ENCODE results near the gene MYOM1. TPM values are rescaled to one million over a fixed set of nuclear protein-coding genes. Genes with fewer than 3 reads are reported as not detected.

The MYOM1 gene
- total RNA-seq, 2 donors from 2014 or later = 2.8 to 7.9 TPM

- DNase-seq = no peak
- H3K4me1 ChIP-seq = no peaks in the 10 kb centered on the region
- H3K27me3 ChIP-seq = no peaks in the 10 kb centered on the region
- H3K36me3 ChIP-seq = no peaks in the 10 kb centered on the region
- H3K9ac ChIP-seq (ENCODE audit: low read depth in 2 of 2, low read length in 2 of 2) = peak overlapping the region in 1 of 2 donors; percentile 14
- H3K9me3 ChIP-seq = no peaks in the 10 kb centered on the region
- no peak overlapping the region for H3K27ac ChIP-seq
- TF ChIP-seq, protein P1, sequence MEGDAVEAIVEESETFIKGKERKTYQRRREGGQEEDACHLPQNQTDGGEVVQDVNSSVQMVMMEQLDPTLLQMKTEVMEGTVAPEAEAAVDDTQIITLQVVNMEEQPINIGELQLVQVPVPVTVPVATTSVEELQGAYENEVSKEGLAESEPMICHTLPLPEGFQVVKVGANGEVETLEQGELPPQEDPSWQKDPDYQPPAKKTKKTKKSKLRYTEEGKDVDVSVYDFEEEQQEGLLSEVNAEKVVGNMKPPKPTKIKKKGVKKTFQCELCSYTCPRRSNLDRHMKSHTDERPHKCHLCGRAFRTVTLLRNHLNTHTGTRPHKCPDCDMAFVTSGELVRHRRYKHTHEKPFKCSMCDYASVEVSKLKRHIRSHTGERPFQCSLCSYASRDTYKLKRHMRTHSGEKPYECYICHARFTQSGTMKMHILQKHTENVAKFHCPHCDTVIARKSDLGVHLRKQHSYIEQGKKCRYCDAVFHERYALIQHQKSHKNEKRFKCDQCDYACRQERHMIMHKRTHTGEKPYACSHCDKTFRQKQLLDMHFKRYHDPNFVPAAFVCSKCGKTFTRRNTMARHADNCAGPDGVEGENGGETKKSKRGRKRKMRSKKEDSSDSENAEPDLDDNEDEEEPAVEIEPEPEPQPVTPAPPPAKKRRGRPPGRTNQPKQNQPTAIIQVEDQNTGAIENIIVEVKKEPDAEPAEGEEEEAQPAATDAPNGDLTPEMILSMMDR (IDR thresholded peaks at IDR 0.05) = no peak
- intact Hi-C loops (cut with DNase I) = no loop called here
- H3K4me3 ChIP-seq = no peak overlapping the region
Measured at GRCh38 chr18:3041843-3042242, 177.9 kb downstream of the MYOM1 start.

GRCh38 chr18:3040881-3041280 lies 178.9 kb downstream of the MYOM1 start:
- H3K4me3 ChIP-seq = no peak overlapping the region
- DNase-seq = no peak
- H3K36me3 ChIP-seq = no peaks in the 10 kb centered on the region
- intact Hi-C loops (cut with DNase I) = no loop called here
- H3K9ac ChIP-seq (ENCODE audit: low read depth in 2 of 2, low read length in 2 of 2) = no peak overlapping the region
- no peak overlapping the region for H3K27ac ChIP-seq
- no peaks in the 10 kb centered on the region for H3K4me1 ChIP-seq
- TF ChIP-seq, protein P1 (IDR thresholded peaks at IDR 0.05) = no peak
- no peaks in the 10 kb centered on the region for H3K9me3 ChIP-seq
- no peaks in the 10 kb centered on the region for H3K27me3 ChIP-seq

- no peak overlapping the region for H3K27ac ChIP-seq
- no peaks in the 10 kb centered on the region for H3K27me3 ChIP-seq
- H3K4me1 ChIP-seq = no peaks in the 10 kb centered on the region
- H3K9ac ChIP-seq (ENCODE audit: low read depth in 2 of 2, low read length in 2 of 2) = no peak overlapping the region
- intact Hi-C loops (cut with DNase I) = no loop called here
- H3K36me3 ChIP-seq = no peaks in the 10 kb centered on the region
- H3K9me3 ChIP-seq = no peaks in the 10 kb centered on the region
- no peak for DNase-seq
- no peak overlapping the region for H3K4me3 ChIP-seq
- TF ChIP-seq, protein P1 (IDR thresholded peaks at IDR 0.05) = no peak
Measured at GRCh38 chr18:3040173-3040572, 179.6 kb downstream of the MYOM1 start.

DNA sequence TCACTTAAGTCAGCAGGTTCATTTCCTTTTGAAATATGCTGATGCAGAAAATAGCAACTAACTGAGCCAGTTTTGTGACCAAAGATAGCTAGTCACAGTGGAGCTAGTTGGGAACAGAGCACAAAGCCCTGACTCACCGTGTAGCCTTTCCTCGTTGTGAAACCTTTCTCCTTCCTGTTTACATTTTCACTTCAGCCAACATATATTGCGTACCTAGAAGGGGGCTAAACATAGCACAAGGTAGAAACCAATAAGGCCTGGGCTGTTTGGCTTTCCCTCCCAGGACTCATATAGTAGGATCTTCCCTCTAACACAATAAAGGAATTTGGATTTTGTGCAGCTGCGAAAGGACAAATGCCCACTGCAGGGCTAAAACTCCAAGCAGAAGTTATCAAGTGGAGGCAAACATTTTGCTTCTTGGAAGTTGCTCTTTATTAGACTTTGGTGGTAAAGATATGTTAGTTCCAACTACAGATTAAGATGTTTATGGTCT lies 182.3 kb downstream of the MYOM1 start:
- H3K9ac ChIP-seq (ENCODE audit: low read depth in 2 of 2, low read length in 2 of 2) = no peak overlapping the region
- TF ChIP-seq, protein P1 (IDR thresholded peaks at IDR 0.05) = no peak
- H3K27me3 ChIP-seq = no peaks in the 10 kb centered on the region
- H3K36me3 ChIP-seq = no peaks in the 10 kb centered on the region
- no peaks in the 10 kb centered on the region for H3K9me3 ChIP-seq
- no peak overlapping the region for H3K4me3 ChIP-seq
- peak overlapping the region; percentile 48 for H3K27ac ChIP-seq
- H3K4me1 ChIP-seq = no peaks in the 10 kb centered on the region
- intact Hi-C loops (cut with DNase I) = no loop called here
- DNase-seq = peak; percentile 43

DNA sequence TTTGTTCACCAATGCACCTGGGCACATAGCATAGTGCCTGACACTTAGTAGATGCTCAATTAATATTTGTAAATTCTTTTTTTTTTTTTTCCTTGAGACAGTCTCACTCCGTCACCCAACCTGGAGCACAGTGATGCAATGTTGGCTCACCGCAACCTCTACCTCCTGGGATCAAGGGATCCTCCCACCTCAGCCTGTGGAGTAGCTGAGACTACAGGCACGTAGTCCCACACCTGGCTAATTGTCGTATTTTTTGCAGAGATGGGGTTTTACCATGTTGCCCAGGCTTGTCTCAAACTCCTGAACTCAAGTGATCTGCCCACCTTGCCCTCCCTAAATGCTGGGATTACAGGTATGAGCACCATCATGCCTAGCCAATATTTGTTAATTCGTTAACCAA lies 183.7 kb downstream of the MYOM1 start:
- H3K4me3 ChIP-seq = no peak overlapping the region
- H3K9ac ChIP-seq (ENCODE audit: low read depth in 2 of 2, low read length in 2 of 2) = no peak overlapping the region
- H3K4me1 ChIP-seq = no peaks in the 10 kb centered on the region
- H3K36me3 ChIP-seq = no peaks in the 10 kb centered on the region
- no peaks in the 10 kb centered on the region for H3K9me3 ChIP-seq
- H3K27ac ChIP-seq = no peak overlapping the region
- intact Hi-C loops (cut with DNase I) = no loop called here
- TF ChIP-seq, protein P1 (IDR thresholded peaks at IDR 0.05) = no peak
- DNase-seq = no peak
- H3K27me3 ChIP-seq = no peaks in the 10 kb centered on the region
